HepG2 (cell line): Measurements from ENCODE around the gene PROK2. TPM values are rescaled to one million over a fixed set of nuclear protein-coding genes. Genes with fewer than 3 reads are reported as not detected.

Experiments used
- ATAC-seq: fragments of 200-7000 bp; cut with Tn5 transposase; 3 replicates; pipeline ENCODE4 v1.9.1; 2020; ENCODE audit warnings: mild to moderate bottlenecking, moderate library complexity
- BruUV-seq: library from RNA; stranded (reverse); fragments of 400-500 nt; replicated peaks from 2 replicates; lab custom pipeline; 2021; lab: Mats Ljungman, UMichigan
- CTCF ChIA-PET: fragments of 300-600 bp; formaldehyde crosslinking; extraction: SDS; loops from one replicate; lab custom pipeline; 2021; ENCODE audit warnings: low total read pairs, inconsistent platforms, low intra/inter-chr PET ratio; lab: Yijun Ruan, JAX
- POLR2A ChIA-PET: fragments of 350-600 bp; sonication (Branson Sonifier 250); formaldehyde crosslinking; loops from one replicate; lab custom pipeline; 2020; ENCODE audit warnings: antibody characterized with exemption, inconsistent platforms; lab: Yijun Ruan, JAX
- DNase-seq: peaks from one replicate; pipeline ENCODE4 v3.0.0-alpha.2; 2015; ENCODE audit warnings: low spot score
- FAIRE-seq: peaks from 3 replicates; lab custom pipeline; 2011; peaks lifted over from hg19 to GRCh38; lab: Jason Lieb, UNC
- H2AFZ ChIP-seq: one replicate; pipeline ENCODE4 v1.6.1; 2011; ENCODE audit warnings: low read length, inconsistent platforms
- H3K27ac ChIP-seq: fragments of 300-600 bp; 3 replicates; pipeline ENCODE4 v1.8.0; 2011; ENCODE audit warnings: mixed run types, mild to moderate bottlenecking, mixed read lengths, low read length, inconsistent platforms; ENCODE audit not compliant: insufficient read depth; ENCODE audit errors: extremely low read length
- H3K27me3 ChIP-seq, 2 experiments: fragments of 200-600 bp in 1 of 2; 2 replicates in 1 of 2; 3 replicates in 1 of 2; pipeline versions ENCODE4 v1.6.0 to v1.8.0; 2011; ENCODE audit warnings: low read length in 2 of 2, mild to moderate bottlenecking in 2 of 2, moderate library complexity in 2 of 2, inconsistent platforms in 1 of 2; ENCODE audit not compliant: insufficient read depth in 2 of 2, control insufficient read depth in 1 of 2
- H3K36me3 ChIP-seq, 2 experiments: fragments of 200-600 bp in 1 of 2; replicated peaks in 1 of 2; 2 replicates in 1 of 2; 3 replicates in 1 of 2; pipeline versions ENCODE4 v1.5.1 to v1.8.0; 2011; ENCODE audit warnings: low read length in 2 of 2, inconsistent platforms in 1 of 2; ENCODE audit not compliant: insufficient read depth in 2 of 2, control insufficient read depth in 1 of 2
- H3K4me1 ChIP-seq: 2 replicates; pipeline ENCODE4 v1.5.1; 2012; ENCODE audit warnings: low read length, inconsistent platforms; ENCODE audit not compliant: insufficient read depth
- H3K4me2 ChIP-seq: 2 replicates; pipeline ENCODE4 v1.6.0; 2011; ENCODE audit warnings: low read depth, low read length, inconsistent platforms
- H3K4me3 ChIP-seq, 3 experiments: fragments of 200-600 bp in 1 of 3; sonication (generic), shearing (Covaris generic) in 1 of 3; replicated peaks in 1 of 3; 2 replicates each; pipeline ENCODE4 v1.5.1; 2011 to 2016; ENCODE audit warnings: low read length in 3 of 3, inconsistent platforms in 2 of 3, low read depth in 2 of 3, mild to moderate bottlenecking in 2 of 3, control low read depth in 1 of 3, mixed read lengths in 1 of 3; ENCODE audit not compliant: insufficient read depth in 1 of 3
- H3K79me2 ChIP-seq: one replicate; pipeline ENCODE4 v1.6.1; 2011; ENCODE audit warnings: low read length, inconsistent platforms; ENCODE audit not compliant: insufficient read depth
- H3K9ac ChIP-seq: 2 replicates; pipeline ENCODE4 v1.6.0; 2011; ENCODE audit warnings: mild to moderate bottlenecking, low read depth, low read length, inconsistent platforms; ENCODE audit not compliant: insufficient read depth
- H3K9me3 ChIP-seq: 2 replicates; pipeline ENCODE4 v1.5.1; 2012; ENCODE audit warnings: mild to moderate bottlenecking, low read length
- H4K20me1 ChIP-seq: 2 replicates; pipeline ENCODE4 v1.6.0; 2011; ENCODE audit warnings: inconsistent platforms, mild to moderate bottlenecking, low read length, moderate library complexity; ENCODE audit not compliant: insufficient read depth
- CEBPB ChIP-seq: IDR thresholded peaks from 2 replicates; pipeline ENCODE4 v1.6.1; 2011; ENCODE audit warnings: low read depth, low read length, improper control_type of control experiment, borderline replicate concordance
- NR2F2 ChIP-seq: IDR thresholded peaks from 2 replicates; pipeline ENCODE4 v1.6.1; 2012; ENCODE audit warnings: low read depth, inconsistent platforms, borderline replicate concordance
- WGBS: methylation state at CpG from one replicate; pipeline ENCODE4 v1.1.6; 2017; ENCODE audit warnings: low lambda C conversion rate; 5-methylcytosine and 5-hydroxymethylcytosine counted together
- in situ Hi-C: cut with HindIII; loops from 2 replicates; pipeline ENCODE4 v1.10.0; 2017; ENCODE audit warnings: low pct_unique_long_range_greater_than_20kb; ENCODE audit not compliant: extremely low pct_ligation_motif_present
- intact Hi-C: fragments of 100-400 bp; cut with micrococcal nuclease; formaldehyde crosslinking; loops from one replicate; pipeline ENCODE4 v1.10.0; 2022; ENCODE audit not compliant: unreplicated experiment
- polyA plus RNA-seq, 8 experiments: library from polyadenylated mRNA; depleted of rRNA in 3 of 8; stranded (reverse) in 7 of 8; unstranded in 1 of 8; fragments of >200 nt; fragmentation: Illumina TruSeq in 4 of 8; extraction: Trizol in 4 of 8; gene quantifications; 2 replicates each; pipeline versions ENCODE4 v1.2.1 to v1.2.3, GENCODE V29; 2011 to 2016; ENCODE audit warnings: low read depth in 4 of 8, missing spikeins in 1 of 8, mixed read lengths in 1 of 8; ENCODE audit not compliant: insufficient read depth in 1 of 8
- total RNA-seq, 5 experiments: library from RNA; depleted of rRNA; stranded (reverse); fragments of >200 nt; fragmentation: Illumina TruSeq; extraction: Trizol; gene quantifications; 2 replicates each; pipeline ENCODE4 v1.2.3, GENCODE V29; 2016; ENCODE audit warnings: low read depth in 1 of 5
- TF ChIP-seq, protein P1 (sequence below): IDR thresholded peaks from 2 replicates; pipeline ENCODE4 v1.6.1; 2016; ENCODE audit warnings: mild to moderate bottlenecking, missing biosample characterization, missing genetic modification reagents
- TF ChIP-seq, protein P2 (sequence below): sonication (generic); formaldehyde crosslinking; IDR thresholded peaks from 2 replicates; pipeline ENCODE4 v1.5.0; 2020; ENCODE audit warnings: mild to moderate bottlenecking, missing genetic modification reagents

Gene PROK2
- total and polyA plus RNA-seq, 2 of the 13 experiments (the other 11 are each of a cell fraction or from before 2014, with no cell fraction given) = not detected

DNA sequence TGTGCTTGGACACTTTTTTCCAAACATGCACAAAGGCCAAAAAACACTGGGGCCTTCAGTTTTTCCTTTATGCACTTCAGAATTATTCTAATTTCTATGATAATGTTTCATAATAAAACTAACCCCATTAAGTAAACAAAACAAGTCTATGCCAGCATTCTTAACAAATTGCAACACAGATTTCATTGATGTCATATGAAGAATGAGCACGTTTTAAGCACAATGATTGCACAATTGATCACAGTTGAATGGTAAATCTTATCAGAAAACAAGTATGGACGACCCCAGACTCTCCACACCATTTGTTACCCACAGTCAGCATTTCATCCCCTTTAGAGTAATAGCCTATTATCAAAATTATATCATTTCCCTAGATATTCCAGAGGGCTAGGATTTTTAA, 46.7 kb upstream of the PROK2 start:
- Histone ChIP-seq H2AFZ (no peak overlapping the region), H3K79me2 (no peaks in the 10 kb centered on the region), H3K9ac (no peak overlapping the region), H3K27me3 (peaks cover 0 to 2% of the 10 kb centered on the region in 2 experiments; a peak in 1 of 5 replicates), H3K4me2 (no peak overlapping the region), H3K4me1 (no peaks in the 10 kb centered on the region), H4K20me1 (no peaks in the 10 kb centered on the region), H3K9me3 (no peaks in the 10 kb centered on the region), H3K27ac (no peak overlapping the region), H3K36me3 (no peaks in the 10 kb centered on the region), H3K4me3 (no peak overlapping the region)
- 0% methylated on average over 2 of the region's 2 CpGs for WGBS
- in situ Hi-C loops = no loop called here
- FAIRE-seq (no peak), DNase-seq (no peak), ATAC-seq (no peak)
- CTCF ChIA-PET = no interaction called here
- intact Hi-C loops = no loop called here
- POLR2A ChIA-PET = no interaction called here
- BruUV-seq = no TSS peak
- TF ChIP-seq CEBPB = peak; percentile 56
- no peak for TF ChIP-seq NR2F2
- TF ChIP-seq, protein P1, sequence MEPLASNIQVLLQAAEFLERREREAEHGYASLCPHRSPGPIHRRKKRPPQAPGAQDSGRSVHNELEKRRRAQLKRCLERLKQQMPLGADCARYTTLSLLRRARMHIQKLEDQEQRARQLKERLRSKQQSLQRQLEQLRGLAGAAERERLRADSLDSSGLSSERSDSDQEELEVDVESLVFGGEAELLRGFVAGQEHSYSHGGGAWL (CRISPR knock-in tag) = no peak
- TF ChIP-seq, protein P2, sequence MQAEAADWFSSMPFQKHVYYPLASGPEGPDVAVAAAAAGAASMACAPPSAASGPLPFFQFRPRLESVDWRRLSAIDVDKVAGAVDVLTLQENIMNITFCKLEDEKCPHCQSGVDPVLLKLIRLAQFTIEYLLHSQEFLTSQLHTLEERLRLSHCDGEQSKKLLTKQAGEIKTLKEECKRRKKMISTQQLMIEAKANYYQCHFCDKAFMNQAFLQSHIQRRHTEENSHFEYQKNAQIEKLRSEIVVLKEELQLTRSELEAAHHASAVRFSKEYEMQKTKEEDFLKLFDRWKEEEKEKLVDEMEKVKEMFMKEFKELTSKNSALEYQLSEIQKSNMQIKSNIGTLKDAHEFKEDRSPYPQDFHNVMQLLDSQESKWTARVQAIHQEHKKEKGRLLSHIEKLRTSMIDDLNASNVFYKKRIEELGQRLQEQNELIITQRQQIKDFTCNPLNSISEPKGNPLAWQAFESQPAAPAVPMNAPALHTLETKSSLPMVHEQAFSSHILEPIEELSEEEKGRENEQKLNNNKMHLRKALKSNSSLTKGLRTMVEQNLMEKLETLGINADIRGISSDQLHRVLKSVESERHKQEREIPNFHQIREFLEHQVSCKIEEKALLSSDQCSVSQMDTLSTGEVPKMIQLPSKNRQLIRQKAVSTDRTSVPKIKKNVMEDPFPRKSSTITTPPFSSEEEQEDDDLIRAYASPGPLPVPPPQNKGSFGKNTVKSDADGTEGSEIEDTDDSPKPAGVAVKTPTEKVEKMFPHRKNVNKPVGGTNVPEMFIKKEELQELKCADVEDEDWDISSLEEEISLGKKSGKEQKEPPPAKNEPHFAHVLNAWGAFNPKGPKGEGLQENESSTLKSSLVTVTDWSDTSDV (CRISPR knock-in tag) = no peak
